Suppressor macrophage treated with lipopolysaccharide for 1 hour (primary cell): ENCODE data around the gene HLA-DQB2.
"Not testable (repeated sequence)": the region's sequence is repeated elsewhere in the genome, so short reads cannot be mapped to it uniquely, and the experiment has no call there.

Experiments used
- DNase-seq, 3 donors: peaks; one replicate each; pipeline ENCODE4 v3.0.0-alpha.2; 2020 to 2022

The HLA-DQB2 gene

DNA sequence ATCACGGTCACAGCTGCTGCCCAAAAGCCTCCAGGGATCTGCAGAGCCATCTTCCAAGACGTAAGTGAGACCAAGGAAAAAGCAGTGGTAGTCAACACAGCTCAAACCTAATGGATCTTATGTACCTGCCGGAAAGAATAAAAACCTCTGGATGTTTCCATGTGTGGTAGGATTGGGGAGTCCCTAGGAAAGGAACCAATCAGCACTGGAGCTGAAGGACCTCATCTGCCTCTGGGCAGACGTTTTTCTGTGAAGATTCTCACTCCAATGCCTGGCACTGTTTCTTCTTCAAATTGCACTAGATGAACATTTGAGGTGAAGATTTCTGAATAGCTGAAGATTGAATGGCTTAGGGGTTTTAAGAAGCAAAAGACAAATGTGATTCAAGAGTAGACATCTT, at the start of gene HLA-DQB2:
Gene HLA-DQB2, minus strand, starts transcription at position 112 of the 400 bp plus-strand sequence. Its CDS starts 62 bp downstream, at position 50.
- DNase-seq: no peak

DNA sequence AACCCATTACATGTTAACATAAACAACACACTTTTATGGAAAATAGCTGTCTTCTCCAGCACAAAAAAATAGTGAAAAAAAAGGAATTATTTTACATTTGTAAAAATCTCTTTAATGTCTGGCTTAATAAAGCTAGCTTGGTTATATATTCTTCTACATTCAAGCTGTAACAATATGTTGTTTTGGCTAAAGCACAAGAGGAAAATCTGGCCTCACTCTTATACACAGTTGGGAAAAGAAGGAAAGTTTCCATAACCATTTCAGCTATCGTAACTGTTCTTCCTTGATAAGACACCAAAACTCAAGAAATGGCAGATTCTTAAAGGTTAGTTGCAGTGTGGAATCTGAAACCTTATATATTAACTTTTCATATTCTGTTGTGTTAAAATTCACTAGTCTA, 45.8 kb upstream of the HLA-DQB2 start:
- DNase-seq: no peak

DNA sequence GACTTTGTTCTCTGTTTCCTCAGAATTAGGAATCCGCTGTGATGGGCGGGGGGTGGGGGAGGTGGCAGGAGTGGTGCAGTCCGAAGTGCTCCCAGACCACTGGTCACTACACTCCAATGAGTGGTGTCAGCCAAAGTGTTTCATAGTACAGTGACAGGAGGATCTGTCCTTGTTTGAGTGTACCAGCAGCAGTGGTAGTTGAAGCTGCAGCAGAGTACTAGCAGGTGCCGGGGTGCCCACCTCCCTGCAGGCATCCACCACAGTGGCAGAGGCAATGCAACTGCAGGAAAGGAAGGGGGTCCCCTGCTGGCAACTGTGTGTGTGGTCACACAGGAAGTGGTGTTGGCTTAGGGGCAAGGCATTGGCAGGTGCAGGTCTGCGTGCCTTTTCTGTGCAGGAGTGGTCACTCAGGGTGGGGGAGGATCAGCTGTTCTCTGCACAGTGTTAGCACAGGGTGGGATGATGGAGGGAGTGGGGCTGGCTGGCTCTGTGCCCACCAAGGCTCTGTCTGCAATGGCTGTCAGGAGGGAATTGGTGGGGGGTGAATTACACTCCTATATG, 43.8 kb upstream of the HLA-DQB2 start:
- no peak for DNase-seq

DNA sequence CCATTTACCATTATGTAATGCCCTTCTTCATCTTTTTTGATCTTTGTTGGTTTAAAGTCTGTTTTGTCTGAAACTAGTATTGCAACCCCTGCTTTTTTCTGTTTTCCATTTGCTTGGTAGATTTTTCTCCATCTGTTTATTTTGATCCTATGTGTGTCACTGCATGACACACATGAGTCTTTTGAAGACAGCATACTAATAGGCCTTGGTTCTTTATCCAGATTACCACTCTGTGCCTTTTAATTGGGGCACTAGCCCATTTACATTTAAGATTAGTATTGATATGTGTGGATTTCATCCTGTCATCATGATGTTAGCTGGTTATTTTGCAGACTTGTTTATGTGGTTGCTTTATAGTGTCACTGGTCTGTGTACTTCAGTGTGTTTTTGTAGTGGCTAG, 42.1 kb upstream of the HLA-DQB2 start:
- DNase-seq: not testable (repeated sequence)

DNA sequence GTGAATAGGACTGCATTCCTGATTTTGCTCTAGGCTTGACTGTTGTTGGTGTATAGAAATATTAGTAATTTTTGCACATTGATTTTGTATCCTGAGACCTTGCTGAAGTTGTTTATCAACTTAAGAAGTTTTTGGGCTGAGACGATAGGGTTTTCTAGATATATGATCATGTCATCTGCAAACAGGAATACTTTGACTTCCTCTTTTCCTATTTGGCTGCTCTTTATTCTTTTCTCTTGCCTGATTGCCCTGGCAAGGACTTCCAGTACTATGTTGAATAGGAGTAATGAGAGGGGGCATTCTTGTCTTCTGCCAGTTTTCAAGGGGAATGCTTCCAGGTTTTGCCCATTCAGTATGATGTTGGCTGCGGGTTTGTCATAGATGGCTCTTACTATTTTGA, 40.1 kb upstream of the HLA-DQB2 start:
- DNase-seq: no peak

DNA sequence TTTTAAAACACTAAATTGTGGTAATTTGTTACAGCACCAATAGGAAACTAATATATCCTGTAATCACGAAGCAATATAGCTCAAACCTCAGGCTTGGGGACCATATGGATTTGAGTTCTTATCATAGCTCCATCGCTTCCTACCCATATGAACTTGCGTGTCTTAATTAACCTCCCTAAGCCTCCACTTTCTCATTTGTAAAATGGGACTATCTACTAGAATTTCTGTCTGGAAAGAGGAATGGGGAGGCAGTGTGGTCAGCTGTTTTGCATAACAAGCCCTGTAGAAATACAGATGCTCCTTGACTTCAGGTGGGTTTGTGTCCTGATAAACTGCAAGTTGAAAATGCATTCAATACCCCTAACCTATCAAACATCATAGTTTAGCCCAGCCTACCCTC, 36.4 kb upstream of the HLA-DQB2 start:
- DNase-seq: no peak

DNA sequence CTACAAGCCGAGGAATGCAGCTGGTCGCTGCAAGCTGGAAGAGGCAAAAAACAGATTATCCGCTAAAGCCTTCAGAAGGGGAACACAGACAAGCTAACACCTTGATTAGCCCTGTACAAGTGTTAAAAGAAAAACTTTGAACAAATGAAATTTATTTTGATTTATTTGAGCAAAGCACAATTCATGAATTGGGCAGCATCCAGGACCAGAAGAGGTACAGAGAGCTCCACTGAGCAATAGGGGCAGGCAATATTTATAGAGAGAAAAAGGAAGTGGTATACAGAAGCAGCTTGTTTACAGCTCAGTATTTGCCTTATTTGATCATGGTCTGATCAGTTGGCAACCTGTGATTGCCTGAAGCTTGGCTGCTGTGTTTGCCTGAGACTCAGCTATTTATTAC, 35.8 kb upstream of the HLA-DQB2 start:
- no peak for DNase-seq

DNA sequence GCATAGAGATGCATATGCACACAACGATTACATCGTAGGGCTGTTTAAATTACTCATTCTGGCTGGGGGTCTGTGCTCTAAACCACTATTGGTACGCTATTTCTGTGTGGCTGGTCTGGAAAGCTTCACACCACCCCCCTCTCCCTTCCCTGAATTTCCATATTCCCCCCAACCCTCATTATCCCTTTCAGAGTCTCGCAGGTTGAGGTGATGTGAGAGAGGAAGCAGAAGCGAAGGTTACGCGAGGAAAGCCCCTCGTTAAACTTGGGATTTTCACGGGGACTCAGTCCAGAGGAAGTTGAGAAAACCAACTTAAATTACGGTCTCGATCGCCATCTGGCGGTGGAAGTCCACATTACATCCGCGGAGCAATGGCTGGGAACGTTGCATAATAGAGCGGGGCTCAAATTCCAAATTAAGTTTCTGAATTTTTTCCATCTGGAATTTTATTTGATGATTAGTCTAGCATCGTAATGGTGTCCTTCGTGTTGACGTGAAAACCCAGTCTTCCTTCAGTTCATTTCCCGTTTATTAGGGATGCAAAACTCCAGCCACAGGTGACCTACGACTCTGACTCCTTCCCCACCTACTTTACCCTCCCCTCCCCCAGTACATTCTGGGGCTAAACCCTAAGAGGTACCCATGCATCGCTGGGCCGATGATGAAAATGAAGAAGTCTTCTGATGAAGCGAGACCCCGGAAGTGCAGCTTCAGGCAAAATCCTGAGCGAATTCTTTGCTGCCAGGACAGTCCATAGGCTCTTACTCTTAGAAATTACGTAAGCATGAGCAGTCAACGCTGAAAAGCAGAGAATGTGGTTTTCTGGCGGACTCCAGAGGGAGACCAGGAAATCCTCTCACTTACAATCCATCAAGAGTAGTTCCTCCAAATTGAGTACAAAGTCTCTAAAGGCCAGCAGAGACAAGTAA, 33.8 kb upstream of the HLA-DQB2 start:
- DNase-seq: peak; percentile 88 to 93 (median 91)

DNA sequence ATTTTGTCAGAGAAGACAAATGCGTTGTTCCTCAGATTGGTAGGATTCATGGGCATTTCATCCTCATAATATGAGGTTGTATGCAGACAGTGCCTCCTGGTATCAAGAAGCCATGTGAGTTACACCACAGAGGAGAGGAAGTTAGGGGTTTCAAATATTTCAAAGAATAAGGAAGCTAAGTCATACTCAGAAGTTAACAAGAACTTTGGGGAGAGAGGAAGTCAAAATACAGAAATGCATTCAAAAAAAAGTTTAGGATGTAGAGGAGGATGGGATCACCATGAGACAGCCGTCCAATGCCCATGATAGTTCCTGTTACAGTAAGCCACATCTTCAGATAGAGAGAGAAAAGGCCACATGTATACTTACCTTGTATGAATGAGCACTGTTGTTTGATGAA, 31.2 kb upstream of the HLA-DQB2 start:
- DNase-seq: peak; percentile 76 to 94 (median 91)

DNA sequence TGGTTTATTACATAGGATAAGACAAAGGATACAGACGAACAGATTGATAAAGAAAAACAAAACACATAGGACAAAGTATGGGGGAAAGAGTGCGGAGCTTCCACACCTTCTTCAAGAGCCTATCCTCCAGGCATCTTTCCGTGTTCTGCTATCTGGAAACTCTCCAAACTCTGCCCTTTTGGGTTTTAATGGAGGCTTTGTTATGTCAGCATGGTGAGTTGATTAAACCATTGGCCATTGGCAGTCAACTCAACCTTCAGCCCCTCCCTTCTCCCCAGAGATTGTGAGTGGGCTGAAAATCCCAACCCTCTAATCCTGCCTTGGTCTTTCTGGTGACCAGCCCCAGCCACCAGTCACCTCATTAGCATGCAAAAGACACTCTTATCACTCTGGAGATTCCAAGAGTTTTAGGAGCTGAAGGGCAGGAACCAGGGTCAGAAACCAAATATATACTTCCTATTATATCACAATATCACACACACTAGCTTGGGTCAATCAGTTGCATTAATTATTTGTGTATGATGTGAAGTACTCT, 29.6 kb upstream of the HLA-DQB2 start:
- peak in 2 of 3 donors; percentile 31 to 56 for DNase-seq

DNA sequence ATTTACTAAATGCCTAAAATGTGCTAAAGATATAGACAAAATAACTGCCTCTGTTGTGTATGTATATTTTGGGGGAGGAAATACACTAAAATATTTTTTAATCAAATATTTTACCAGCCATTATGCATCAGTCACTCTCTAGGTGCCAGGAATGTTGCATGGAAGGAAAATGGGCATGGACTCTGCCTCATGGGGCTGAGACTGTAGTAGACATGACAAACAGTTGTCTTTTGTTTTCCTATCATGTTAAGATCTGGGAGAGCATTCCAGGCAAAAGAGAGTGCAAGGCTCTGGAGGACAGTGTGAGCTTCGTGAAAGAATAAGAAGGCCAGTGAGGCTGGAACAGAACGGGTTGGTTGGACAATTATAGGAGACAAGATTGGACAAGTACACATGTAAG, 27.0 kb upstream of the HLA-DQB2 start:
- no peak for DNase-seq

DNA sequence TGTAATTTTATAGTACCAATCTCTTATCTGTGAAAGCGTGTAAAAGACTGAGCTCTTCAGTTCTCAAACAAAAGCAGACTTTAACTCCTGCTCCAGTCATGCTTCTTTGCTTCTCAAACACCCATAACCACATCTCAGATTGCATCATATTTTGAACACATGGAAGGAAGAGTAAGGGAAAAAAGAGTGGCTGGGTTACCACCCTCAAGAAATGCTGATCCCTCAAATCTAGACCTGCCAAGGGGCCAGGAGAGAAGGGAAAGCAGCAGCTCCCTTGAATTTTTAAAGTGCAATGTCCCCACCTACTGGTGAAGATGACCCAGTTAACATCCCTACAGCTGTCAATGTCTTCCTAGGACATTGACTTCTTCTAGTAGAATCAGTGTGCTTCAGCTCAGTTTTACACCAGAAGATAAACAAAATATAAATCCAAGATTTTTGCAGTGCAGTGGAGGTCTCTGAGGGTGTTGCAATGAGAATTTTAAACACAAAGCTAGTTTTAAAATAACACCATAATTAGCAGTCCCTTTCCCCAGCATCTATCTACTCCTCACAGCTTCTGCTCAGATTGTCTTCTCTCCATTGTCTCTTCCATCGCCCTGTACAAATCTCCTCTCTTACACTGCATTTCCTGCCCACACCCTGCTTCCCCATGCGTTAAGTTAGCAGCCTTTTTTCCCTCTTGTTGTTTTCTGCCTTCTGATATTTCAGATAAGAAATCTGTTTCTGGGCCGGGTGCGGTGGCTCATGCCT, 22.6 kb upstream of the HLA-DQB2 start:
- peak; percentile 77 to 90 (median 87) for DNase-seq

DNA sequence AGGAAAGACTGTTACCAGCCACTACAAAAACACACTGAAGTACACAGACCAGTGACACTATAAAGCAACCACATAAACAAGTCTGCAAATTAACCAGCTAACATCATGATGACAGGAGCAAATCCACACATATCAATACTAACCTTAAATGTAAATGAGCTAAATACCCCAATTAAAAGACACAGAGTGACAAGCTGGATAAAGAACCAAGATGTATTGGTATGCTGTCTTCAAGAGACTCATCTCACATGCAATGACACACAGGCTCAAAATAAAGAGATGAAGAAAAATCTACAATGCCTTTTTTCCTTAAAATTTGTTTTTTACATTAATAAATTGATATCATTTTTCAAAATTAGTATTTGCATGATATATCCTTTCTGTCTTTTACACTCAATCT, 19.6 kb upstream of the HLA-DQB2 start:
- not testable (repeated sequence) for DNase-seq

DNA sequence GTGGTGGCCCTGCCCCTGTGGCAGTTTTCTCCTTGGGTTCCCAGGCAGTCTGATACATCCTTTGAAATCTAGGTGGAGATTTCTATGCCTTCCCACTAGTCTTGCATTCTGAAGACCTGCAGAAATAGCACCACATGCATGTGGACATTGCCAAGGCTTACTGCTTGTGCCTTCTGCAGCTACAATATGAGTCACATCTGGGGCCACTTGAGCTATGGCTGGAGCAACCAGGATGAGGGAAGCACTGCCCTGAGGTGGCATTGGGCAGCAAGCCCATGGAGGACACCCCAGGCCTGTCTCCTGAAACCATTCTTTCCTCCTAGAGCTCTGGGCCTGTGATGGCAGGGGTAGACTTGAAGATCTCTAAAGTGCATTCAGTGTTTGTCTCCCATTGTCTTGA, 15.7 kb upstream of the HLA-DQB2 start:
- no peak for DNase-seq

DNA sequence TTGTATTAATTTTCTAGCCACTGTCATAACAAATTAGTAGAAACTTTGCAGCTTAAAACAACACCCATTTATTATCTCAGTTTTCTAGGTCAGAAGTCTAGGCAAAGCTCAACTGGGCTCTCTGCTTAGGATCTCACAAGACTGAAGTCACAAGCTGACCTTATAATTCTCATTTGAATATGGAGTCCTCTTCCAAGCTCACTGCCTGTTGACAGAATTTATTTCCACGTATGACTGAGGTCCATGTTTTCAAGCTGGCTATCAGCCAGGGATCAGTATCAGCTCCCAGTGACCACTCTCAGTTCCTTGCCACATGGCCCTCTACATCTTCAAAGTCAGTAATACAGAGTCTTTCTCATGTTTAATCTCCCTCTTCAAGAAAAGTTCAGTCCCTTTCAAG, 11.7 kb upstream of the HLA-DQB2 start:
- DNase-seq: no peak

DNA sequence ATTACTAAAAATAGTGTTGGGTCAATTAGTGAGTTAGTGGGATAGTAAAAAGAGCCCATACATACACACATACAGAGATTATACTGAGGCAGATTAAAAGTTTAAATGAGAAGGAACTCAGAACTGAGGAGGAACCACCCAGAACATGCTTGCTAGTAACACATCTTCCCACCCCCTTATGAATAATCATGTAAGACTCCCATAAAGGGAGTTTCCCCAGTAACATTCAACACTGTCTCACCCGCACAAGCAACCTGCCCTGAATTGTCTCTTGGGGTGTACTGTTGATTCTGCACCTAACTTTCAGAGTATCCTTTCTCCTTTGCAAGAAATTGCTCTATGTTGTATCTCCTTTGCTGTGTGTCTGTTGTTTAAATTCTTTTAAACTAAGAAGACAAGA, 11.1 kb upstream of the HLA-DQB2 start:
- peak; percentile 59 to 68 (median 62) for DNase-seq

DNA sequence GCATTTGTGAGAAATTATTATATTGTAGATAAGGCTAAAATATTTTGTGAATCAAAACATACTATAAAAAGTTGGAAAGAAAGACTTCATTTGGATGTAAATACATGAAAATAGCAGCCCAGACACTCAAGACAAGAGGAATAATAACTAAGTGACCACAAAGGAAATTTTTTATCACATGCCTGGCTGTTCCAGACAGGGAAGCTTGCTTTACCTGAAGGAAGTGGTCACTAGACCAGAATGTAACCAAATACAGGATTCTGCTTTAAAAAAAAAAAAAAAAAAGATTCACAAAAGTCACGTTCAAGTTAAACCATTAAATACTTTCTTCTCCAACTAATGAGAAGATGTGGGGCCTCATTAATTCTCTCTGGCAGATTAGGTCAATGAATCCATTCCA, 9.3 kb upstream of the HLA-DQB2 start:
- no peak for DNase-seq

DNA sequence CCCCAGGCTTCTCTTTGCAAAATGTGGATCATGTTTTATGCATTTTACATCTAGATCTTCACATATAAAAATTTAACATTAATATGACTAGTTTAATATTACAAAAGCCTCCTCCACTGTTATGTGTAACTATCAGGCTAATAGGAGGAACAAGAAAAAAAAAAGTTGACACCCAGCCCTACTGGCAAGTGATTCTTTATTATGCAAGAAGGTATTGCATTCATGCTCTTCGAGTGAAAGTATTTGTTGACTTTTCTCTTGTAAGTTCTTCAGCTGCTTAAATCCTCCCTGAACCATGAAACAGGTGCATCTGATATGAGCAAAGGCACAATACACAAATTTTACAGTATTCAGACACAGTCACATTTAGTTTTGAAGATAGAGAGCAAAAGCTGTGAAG, 716 bp upstream of the HLA-DQB2 start:
- DNase-seq: peak; percentile 14 to 33 (median 22)

DNA sequence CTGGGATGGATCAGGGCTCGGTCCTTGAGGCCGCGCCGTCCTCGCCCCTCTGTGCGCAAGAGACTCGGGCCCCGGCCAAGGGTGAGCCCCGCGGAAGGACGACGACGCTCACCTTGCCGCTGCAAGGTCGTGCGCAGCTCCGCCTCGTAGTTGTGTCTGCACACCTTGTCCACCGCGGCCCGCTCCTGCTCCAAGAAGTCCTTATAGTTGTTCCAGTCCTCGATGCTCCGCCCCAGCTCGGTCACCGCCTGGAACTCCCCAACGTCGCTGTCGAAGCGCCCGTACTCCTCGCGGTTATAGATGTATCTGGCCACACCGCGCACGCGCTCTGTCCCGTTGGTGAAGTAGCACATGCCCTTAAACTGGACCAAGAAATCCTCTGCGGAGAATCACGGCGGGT, 1.8 kb downstream of the HLA-DQB2 start:
- DNase-seq: no peak

DNA sequence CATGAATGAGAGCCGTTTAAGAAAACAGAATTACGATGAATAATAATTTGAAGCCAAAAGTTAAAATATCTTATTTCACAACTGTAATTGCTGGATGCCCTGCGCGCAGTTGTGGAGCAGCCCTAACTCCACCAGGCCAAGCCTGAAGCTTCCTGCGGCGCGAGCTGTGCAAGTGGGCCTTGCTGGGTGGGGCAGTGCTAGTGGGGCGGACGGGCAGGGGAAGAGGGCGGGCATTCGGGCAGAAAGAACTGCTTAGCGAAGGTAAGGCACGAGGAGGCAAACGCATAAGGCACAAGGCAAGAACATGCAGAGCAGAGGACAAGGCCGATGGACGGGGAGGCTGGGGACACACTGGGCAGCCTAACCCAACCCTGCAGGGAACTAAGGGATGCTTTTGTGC, 2.3 kb downstream of the HLA-DQB2 start:
- DNase-seq: peak in 1 of 3 donors; percentile 10

DNA sequence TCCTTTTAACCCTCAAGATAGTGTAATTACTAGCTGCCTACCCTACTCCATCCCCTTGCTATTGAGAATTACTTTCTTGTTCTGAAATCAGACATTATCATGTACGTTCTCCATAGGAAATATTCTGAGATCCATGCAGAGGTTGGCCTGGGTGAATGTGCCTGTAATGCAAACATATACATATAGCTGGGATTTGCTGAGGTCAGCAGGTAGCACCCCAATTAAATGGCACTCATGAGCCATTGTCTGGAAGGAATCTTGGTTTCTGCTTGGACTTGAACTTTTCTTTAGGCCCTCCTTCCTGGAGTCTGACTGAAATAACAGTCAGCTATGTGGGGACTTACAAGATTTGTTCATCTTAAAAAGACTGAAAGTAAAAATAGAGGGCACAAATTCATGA, 3.7 kb downstream of the HLA-DQB2 start:
- DNase-seq: no peak

DNA sequence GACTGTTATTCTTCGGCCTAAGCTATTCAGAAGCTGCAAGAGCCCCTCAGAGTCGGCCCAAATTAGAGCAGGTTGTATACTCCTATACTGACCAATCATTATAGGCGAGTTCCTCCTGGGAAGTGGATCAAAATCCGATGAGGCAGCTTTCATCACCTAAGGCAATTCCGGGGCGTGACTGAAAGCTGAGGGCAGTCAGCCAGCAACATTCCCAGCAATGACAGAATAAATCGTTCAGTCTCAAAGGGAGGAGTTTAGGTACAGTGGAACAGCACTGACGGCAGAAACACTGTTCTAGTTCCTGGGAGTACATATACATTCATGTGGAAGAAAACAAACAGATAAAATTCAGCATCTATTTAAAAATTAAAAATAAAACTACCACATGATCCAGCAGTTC, 10.8 kb downstream of the HLA-DQB2 start:
- DNase-seq: no peak

DNA sequence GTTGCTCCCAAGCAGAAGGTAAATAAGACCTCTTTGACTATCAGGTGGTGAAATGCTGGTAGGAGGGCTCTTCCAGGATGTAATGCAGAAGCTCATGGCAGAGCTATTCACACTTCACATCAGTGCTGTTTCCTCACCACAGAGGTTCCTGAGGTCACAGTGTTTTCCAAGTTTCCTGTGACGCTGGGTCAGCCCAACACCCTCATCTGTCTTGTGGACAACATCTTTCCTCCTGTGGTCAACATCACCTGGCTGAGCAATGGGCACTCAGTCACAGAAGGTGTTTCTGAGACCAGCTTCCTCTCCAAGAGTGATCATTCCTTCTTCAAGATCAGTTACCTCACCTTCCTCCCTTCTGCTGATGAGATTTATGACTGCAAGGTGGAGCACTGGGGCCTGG, 17.7 kb downstream of the HLA-DQB2 start:
- peak in 1 of 3 donors; percentile 52 for DNase-seq
